ENCODE measurements around the gene POU6F2. TPM values are rescaled to one million over a fixed set of nuclear protein-coding genes. Genes with fewer than 3 reads are reported as not detected.

The POU6F2 gene
- total and polyA plus RNA-seq, 2 experiments from 2014 or later, result not detected

GRCh38 chr7:39421251-39421650 lies 443.5 kb downstream of the POU6F2 start:
- DNase-seq, result peak; percentile 7
- 0 to 2% methylated on average over 2 of the region's 2 CpGs for WGBS, 2 experiments (ENCODE audit: low coverage in 1 of 2, low lambda C conversion rate in 2 of 2, missing lambda C conversion rate in 2 of 2)
- in situ Hi-C loops (cut with MboI), result no loop called here
- no peak overlapping the region for H2AFZ ChIP-seq
- no peaks in the 10 kb centered on the region for H3K79me2 ChIP-seq (ENCODE audit: insufficient read depth)
- no peaks in the 10 kb centered on the region for H4K20me1 ChIP-seq (ENCODE audit: insufficient read depth)
- H3K9me3 ChIP-seq (ENCODE audit: low read depth), result no peaks in the 10 kb centered on the region
- no peak overlapping the region for H3K4me3 ChIP-seq
- no peaks in the 10 kb centered on the region for H3K36me3 ChIP-seq (ENCODE audit: low read depth)
- H3K27me3 ChIP-seq (replicated peaks; ENCODE audit: insufficient read depth), result 0 out of 2 replicates have a peak, but pooled peaks cover 15% of the 10 kb centered on the region
- no peak overlapping the region for H3K4me2 ChIP-seq (ENCODE audit: unreplicated experiment)
- no peaks in the 10 kb centered on the region for H3K4me1 ChIP-seq (ENCODE audit: insufficient read depth)
- H3K9ac ChIP-seq, result no peak overlapping the region
- TF ChIP-seq EZH2 (IDR thresholded peaks at IDR 0.05; ENCODE audit: insufficient read depth, poor library complexity, severe bottlenecking), result no peak
- TF ChIP-seq EZH2phosphoT487 (IDR thresholded peaks at IDR 0.05; ENCODE audit: insufficient read depth, low read depth), result no peak
- no peak overlapping the region for H3K27ac ChIP-seq
- no peaks in the 10 kb centered on the region for H3F3A ChIP-seq (ENCODE audit: insufficient read depth)
- H3K9me2 ChIP-seq (ENCODE audit: insufficient read depth), result no peaks in the 10 kb centered on the region

GRCh38 chr7:39421661-39422060 lies 444.0 kb downstream of the POU6F2 start:
- no peak overlapping the region for H3K4me3 ChIP-seq
- no peaks in the 10 kb centered on the region for H3K9me3 ChIP-seq (ENCODE audit: low read depth)
- in situ Hi-C loops (cut with MboI), result no loop called here
- H3K9me2 ChIP-seq (ENCODE audit: insufficient read depth), result no peaks in the 10 kb centered on the region
- no peak overlapping the region for H3K4me2 ChIP-seq (ENCODE audit: unreplicated experiment)
- 53 to 56% methylated on average over 2 of the region's 2 CpGs for WGBS, 2 experiments (ENCODE audit: low coverage in 1 of 2, low lambda C conversion rate in 2 of 2, missing lambda C conversion rate in 2 of 2)
- H3K79me2 ChIP-seq (ENCODE audit: insufficient read depth), result no peaks in the 10 kb centered on the region
- H4K20me1 ChIP-seq (ENCODE audit: insufficient read depth), result no peaks in the 10 kb centered on the region
- H3K4me1 ChIP-seq (ENCODE audit: insufficient read depth), result no peaks in the 10 kb centered on the region
- H2AFZ ChIP-seq, result no peak overlapping the region
- no peaks in the 10 kb centered on the region for H3F3A ChIP-seq (ENCODE audit: insufficient read depth)
- H3K9ac ChIP-seq, result no peak overlapping the region
- no peak for TF ChIP-seq EZH2phosphoT487 (IDR thresholded peaks at IDR 0.05; ENCODE audit: insufficient read depth, low read depth)
- TF ChIP-seq EZH2 (IDR thresholded peaks at IDR 0.05; ENCODE audit: insufficient read depth, poor library complexity, severe bottlenecking), result no peak
- H3K36me3 ChIP-seq (ENCODE audit: low read depth), result no peaks in the 10 kb centered on the region
- no peak for DNase-seq
- H3K27ac ChIP-seq, result no peak overlapping the region
- 0 out of 2 replicates have a peak, but pooled peaks cover 15% of the 10 kb centered on the region for H3K27me3 ChIP-seq (replicated peaks; ENCODE audit: insufficient read depth)

- in situ Hi-C loops (cut with MboI), result no loop called here
- Histone ChIP-seq H3K4me3 (no peak overlapping the region), H3K9me3 (ENCODE audit: low read depth) (no peaks in the 10 kb centered on the region), H3K27ac (no peak overlapping the region), H3K9me2 (ENCODE audit: insufficient read depth) (no peaks in the 10 kb centered on the region), H2AFZ (no peak overlapping the region), H3K36me3 (ENCODE audit: low read depth) (no peaks in the 10 kb centered on the region), H3K27me3 (replicated peaks; ENCODE audit: insufficient read depth) (no peaks in the 10 kb centered on the region), H3F3A (ENCODE audit: insufficient read depth) (no peaks in the 10 kb centered on the region), H4K20me1 (ENCODE audit: insufficient read depth) (no peaks in the 10 kb centered on the region), H3K4me2 (ENCODE audit: unreplicated experiment) (peak overlapping the region; percentile 9), H3K9ac (no peak overlapping the region), H3K79me2 (ENCODE audit: insufficient read depth) (no peaks in the 10 kb centered on the region), H3K4me1 (ENCODE audit: insufficient read depth) (peaks cover 12% of the 10 kb centered on the region; the same call in 1 of the 2 replicates)
- 3 to 6% methylated on average over 1 of the region's 1 CpG for WGBS, 2 experiments (ENCODE audit: low coverage in 1 of 2, low lambda C conversion rate in 2 of 2, missing lambda C conversion rate in 2 of 2)
- TF ChIP-seq EZH2phosphoT487 (IDR thresholded peaks at IDR 0.05; ENCODE audit: insufficient read depth, low read depth) (no peak), EZH2 (IDR thresholded peaks at IDR 0.05; ENCODE audit: insufficient read depth, poor library complexity, severe bottlenecking) (no peak)
- peak; percentile 69 for DNase-seq
Measured at GRCh38 chr7:39428221-39428620, 450.5 kb downstream of the POU6F2 start.

GRCh38 chr7:39429421-39429820 lies 451.7 kb downstream of the POU6F2 start:
- DNase-seq, result no peak
- in situ Hi-C loops (cut with MboI), result no loop called here

GRCh38 chr7:39430441-39430840 lies 452.7 kb downstream of the POU6F2 start:
- H3K4me1 ChIP-seq (ENCODE audit: insufficient read depth), result peaks cover 12% of the 10 kb centered on the region; the same call in 1 of the 2 replicates
- H3K9me2 ChIP-seq (ENCODE audit: insufficient read depth), result no peaks in the 10 kb centered on the region
- DNase-seq, result no peak
- H3F3A ChIP-seq (ENCODE audit: insufficient read depth), result no peaks in the 10 kb centered on the region
- H3K4me3 ChIP-seq, result no peak overlapping the region
- no peak overlapping the region for H2AFZ ChIP-seq
- WGBS, 2 experiments (ENCODE audit: low coverage in 1 of 2, low lambda C conversion rate in 2 of 2, missing lambda C conversion rate in 2 of 2), result 86 to 87% methylated on average over 6 of the region's 6 CpGs
- no peak overlapping the region for H3K27ac ChIP-seq
- no peaks in the 10 kb centered on the region for H3K79me2 ChIP-seq (ENCODE audit: insufficient read depth)
- H3K9ac ChIP-seq, result no peak overlapping the region
- no peaks in the 10 kb centered on the region for H3K9me3 ChIP-seq (ENCODE audit: low read depth)
- in situ Hi-C loops (cut with MboI), result no loop called here
- H4K20me1 ChIP-seq (ENCODE audit: insufficient read depth), result no peaks in the 10 kb centered on the region
- H3K4me2 ChIP-seq (ENCODE audit: unreplicated experiment), result no peak overlapping the region
- TF ChIP-seq EZH2phosphoT487 (IDR thresholded peaks at IDR 0.05; ENCODE audit: insufficient read depth, low read depth) (no peak), EZH2 (IDR thresholded peaks at IDR 0.05; ENCODE audit: insufficient read depth, poor library complexity, severe bottlenecking) (no peak)
- no peaks in the 10 kb centered on the region for H3K27me3 ChIP-seq (replicated peaks; ENCODE audit: insufficient read depth)
- H3K36me3 ChIP-seq (ENCODE audit: low read depth), result no peaks in the 10 kb centered on the region

More at GRCh38 chr7:39429421-39429820, 451.7 kb downstream of the POU6F2 start:
- Histone ChIP-seq H3K36me3 (ENCODE audit: low read depth) (no peaks in the 10 kb centered on the region), H4K20me1 (ENCODE audit: insufficient read depth) (no peaks in the 10 kb centered on the region), H3K4me2 (ENCODE audit: unreplicated experiment) (no peak overlapping the region), H3F3A (ENCODE audit: insufficient read depth) (no peaks in the 10 kb centered on the region), H3K4me1 (ENCODE audit: insufficient read depth) (peaks cover 12% of the 10 kb centered on the region; the same call in 1 of the 2 replicates), H3K9ac (no peak overlapping the region), H3K4me3 (no peak overlapping the region), H2AFZ (no peak overlapping the region), H3K27ac (no peak overlapping the region), H3K27me3 (replicated peaks; ENCODE audit: insufficient read depth) (no peaks in the 10 kb centered on the region), H3K9me2 (ENCODE audit: insufficient read depth) (no peaks in the 10 kb centered on the region), H3K79me2 (ENCODE audit: insufficient read depth) (no peaks in the 10 kb centered on the region), H3K9me3 (ENCODE audit: low read depth) (no peaks in the 10 kb centered on the region)
- 62 to 78% methylated on average over 2 of the region's 2 CpGs for WGBS, 2 experiments (ENCODE audit: low coverage in 1 of 2, low lambda C conversion rate in 2 of 2, missing lambda C conversion rate in 2 of 2)
- no peak for TF ChIP-seq EZH2phosphoT487 (IDR thresholded peaks at IDR 0.05; ENCODE audit: insufficient read depth, low read depth)
- TF ChIP-seq EZH2 (IDR thresholded peaks at IDR 0.05; ENCODE audit: insufficient read depth, poor library complexity, severe bottlenecking), result no peak
